T-helper 1 cell treated with Interleukin-12 subunit alpha and Interleukin-12 subunit beta and Interleukin-4 antibody, amounts not matched to agents 30 μg/mL and 1 μg/mL, for 36 hours (primary cell): ENCODE results near the gene B3GLCT.
"Not testable (repeated sequence)": the region's sequence is repeated elsewhere in the genome, so short reads cannot be mapped to it uniquely, and the experiment has no call there.

Experiments
- H3K27ac Mint-ChIP-seq: one replicate; pipeline ENCODE4 v1.8.0; 2021; ENCODE audit warnings: mild to moderate bottlenecking, mixed read lengths
- H3K27me3 Mint-ChIP-seq: one replicate; pipeline ENCODE4 v1.8.0; 2021; ENCODE audit warnings: low read depth, mixed read lengths
- H3K36me3 Mint-ChIP-seq: one replicate; pipeline ENCODE4 v1.8.0; 2021; ENCODE audit warnings: low read depth, mixed read lengths
- H3K4me1 Mint-ChIP-seq: one replicate; pipeline ENCODE4 v1.8.0; 2021; ENCODE audit warnings: low read depth, mixed read lengths
- H3K4me3 Mint-ChIP-seq: one replicate; pipeline ENCODE4 v1.8.0; 2021; ENCODE audit warnings: mild to moderate bottlenecking, moderate library complexity, mixed read lengths
- H3K9me3 Mint-ChIP-seq: one replicate; pipeline ENCODE4 v1.8.0; 2021; ENCODE audit warnings: mixed read lengths

Gene B3GLCT

DNA sequence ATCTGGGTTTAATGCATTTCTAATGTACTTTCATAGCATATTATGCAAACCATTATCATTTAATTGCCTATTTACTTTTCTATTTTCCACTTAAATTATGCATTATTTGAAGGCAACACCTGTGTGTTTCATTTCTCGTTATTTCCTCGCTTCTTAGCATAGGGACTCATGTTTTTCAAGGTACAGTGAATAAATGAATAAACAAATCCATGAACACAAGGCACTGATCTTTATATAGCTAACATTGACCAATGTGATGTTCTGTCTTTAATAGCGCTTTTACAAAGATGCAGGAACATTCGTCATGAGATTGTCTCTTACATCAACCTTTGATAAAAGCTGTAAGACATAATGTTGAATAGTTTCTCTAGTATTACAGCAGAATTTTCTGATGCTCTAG, 121.2 kb downstream of the B3GLCT start:
- Mint-ChIP-seq H3K9me3 (no peaks in the 10 kb centered on the region), H3K36me3 (no peaks in the 10 kb centered on the region), H3K27me3 (no peaks in the 10 kb centered on the region), H3K4me3 (no peak overlapping the region), H3K27ac (no peak overlapping the region), H3K4me1 (no peaks in the 10 kb centered on the region)

DNA sequence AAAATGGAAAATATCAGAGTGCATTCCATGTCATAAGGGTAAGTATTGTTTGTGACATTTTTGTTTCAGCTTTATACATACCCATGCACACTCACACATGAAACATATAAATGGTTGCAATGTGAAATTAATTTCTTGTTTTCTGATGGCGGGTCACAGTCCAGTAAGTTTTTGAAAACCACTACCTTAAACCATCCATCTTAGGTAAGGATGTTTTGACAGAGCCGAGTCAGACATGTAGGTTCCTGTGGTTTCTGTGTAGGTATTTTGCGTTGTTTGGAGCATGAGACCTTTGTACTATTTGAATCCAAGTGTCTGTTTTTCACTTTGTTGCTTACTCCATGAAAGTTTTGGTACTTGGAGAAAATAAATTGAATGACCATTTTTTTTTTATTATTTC, 121.7 kb downstream of the B3GLCT start:
- Mint-ChIP-seq H3K9me3 (no peaks in the 10 kb centered on the region), H3K27me3 (no peaks in the 10 kb centered on the region), H3K27ac (no peak overlapping the region), H3K36me3 (no peaks in the 10 kb centered on the region), H3K4me3 (no peak overlapping the region), H3K4me1 (no peaks in the 10 kb centered on the region)

GRCh38 chr13:31322026-31322425, 122.3 kb downstream of the B3GLCT start:
- no peaks in the 10 kb centered on the region for H3K9me3 Mint-ChIP-seq
- H3K4me3 Mint-ChIP-seq, result no peak overlapping the region
- no peaks in the 10 kb centered on the region for H3K36me3 Mint-ChIP-seq

DNA sequence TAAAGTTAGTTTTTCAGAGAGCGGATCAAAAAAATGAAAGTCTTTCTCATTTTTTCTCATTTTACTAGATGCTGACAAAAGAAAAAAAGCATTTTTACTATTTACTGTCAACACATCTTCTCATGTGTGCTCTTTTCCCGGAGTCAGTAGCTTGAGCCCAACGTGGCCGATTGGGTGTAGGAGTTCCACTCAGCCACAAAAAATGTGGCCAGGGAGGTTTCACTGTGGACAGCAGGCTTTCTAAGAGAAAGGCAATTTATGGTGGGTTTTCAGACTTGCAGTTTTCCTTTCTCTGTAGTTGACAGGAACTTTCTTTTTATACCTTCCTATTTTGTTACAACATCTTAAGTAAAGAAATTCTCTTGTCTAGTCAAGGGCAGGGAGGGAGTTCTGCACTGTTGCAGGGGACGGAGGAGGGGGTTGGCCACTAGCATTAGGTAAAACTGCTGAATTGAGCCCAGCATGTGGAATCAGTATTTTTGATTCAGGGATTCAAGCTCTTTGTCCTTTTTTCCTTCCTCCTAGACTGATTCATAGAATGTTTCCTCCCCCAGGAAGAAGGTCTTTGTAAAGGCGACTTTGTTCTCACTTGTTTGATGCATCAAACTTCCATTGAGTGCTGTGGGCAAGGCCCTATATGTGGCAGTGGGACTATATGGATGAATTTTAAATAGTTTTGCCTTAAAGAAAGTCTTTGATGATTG, 123.1 kb downstream of the B3GLCT start:
- Mint-ChIP-seq H3K4me1 (no peaks in the 10 kb centered on the region), H3K27ac (no peak overlapping the region), H3K36me3 (no peaks in the 10 kb centered on the region), H3K4me3 (no peak overlapping the region), H3K9me3 (no peaks in the 10 kb centered on the region), H3K27me3 (no peaks in the 10 kb centered on the region)

More at GRCh38 chr13:31322026-31322425, 122.3 kb downstream of the B3GLCT start:
- Mint-ChIP-seq H3K4me1 (no peaks in the 10 kb centered on the region), H3K27ac (no peak overlapping the region), H3K27me3 (no peaks in the 10 kb centered on the region)

- no peaks in the 10 kb centered on the region for H3K9me3 Mint-ChIP-seq
- H3K27ac Mint-ChIP-seq, result no peak overlapping the region
- no peaks in the 10 kb centered on the region for H3K4me1 Mint-ChIP-seq
- no peaks in the 10 kb centered on the region for H3K27me3 Mint-ChIP-seq
- no peaks in the 10 kb centered on the region for H3K36me3 Mint-ChIP-seq
- H3K4me3 Mint-ChIP-seq, result no peak overlapping the region
Measured at GRCh38 chr13:31327182-31327860, 127.5 kb downstream of the B3GLCT start.

- no peak overlapping the region for H3K4me3 Mint-ChIP-seq
- H3K36me3 Mint-ChIP-seq, result no peaks in the 10 kb centered on the region
- no peaks in the 10 kb centered on the region for H3K4me1 Mint-ChIP-seq
- no peaks in the 10 kb centered on the region for H3K9me3 Mint-ChIP-seq
- H3K27me3 Mint-ChIP-seq, result no peaks in the 10 kb centered on the region
- H3K27ac Mint-ChIP-seq, result no peak overlapping the region
Measured at GRCh38 chr13:31328549-31329235, 128.9 kb downstream of the B3GLCT start.

GRCh38 chr13:31330236-31330635, 130.5 kb downstream of the B3GLCT start:
- no peaks in the 10 kb centered on the region for H3K9me3 Mint-ChIP-seq
- no peak overlapping the region for H3K4me3 Mint-ChIP-seq
- H3K27me3 Mint-ChIP-seq, result no peaks in the 10 kb centered on the region
- no peak overlapping the region for H3K27ac Mint-ChIP-seq
- H3K36me3 Mint-ChIP-seq, result no peaks in the 10 kb centered on the region
- H3K4me1 Mint-ChIP-seq, result no peaks in the 10 kb centered on the region

DNA sequence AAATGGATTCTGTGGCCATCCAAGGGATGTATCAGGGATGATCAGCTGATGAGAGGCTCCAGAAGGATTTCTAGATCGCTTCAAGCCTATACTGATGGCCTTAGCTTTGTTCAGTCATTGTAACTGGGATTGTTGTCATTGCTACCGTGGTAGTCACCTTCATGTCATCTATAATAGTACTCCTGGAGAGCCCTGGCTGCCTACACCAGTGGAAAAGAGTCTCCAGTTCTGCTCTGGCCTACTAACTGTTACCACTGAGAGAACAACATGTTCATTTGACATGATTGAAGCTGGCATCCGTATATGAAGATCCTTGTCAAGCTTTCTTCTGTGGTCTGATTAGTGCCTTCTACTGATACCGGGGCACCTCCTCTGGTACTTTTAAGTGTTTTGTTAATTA, 131.3 kb downstream of the B3GLCT start:
- no peaks in the 10 kb centered on the region for H3K36me3 Mint-ChIP-seq
- no peaks in the 10 kb centered on the region for H3K27me3 Mint-ChIP-seq
- H3K4me1 Mint-ChIP-seq, result no peaks in the 10 kb centered on the region
- no peak overlapping the region for H3K4me3 Mint-ChIP-seq
- no peak overlapping the region for H3K27ac Mint-ChIP-seq
- no peaks in the 10 kb centered on the region for H3K9me3 Mint-ChIP-seq

GRCh38 chr13:31334547-31334946, 134.8 kb downstream of the B3GLCT start:
- Mint-ChIP-seq H3K36me3 (no peaks in the 10 kb centered on the region), H3K27ac (no peak overlapping the region), H3K4me1 (no peaks in the 10 kb centered on the region), H3K27me3 (no peaks in the 10 kb centered on the region), H3K9me3 (peaks cover 15% of the 10 kb centered on the region), H3K4me3 (no peak overlapping the region)

DNA sequence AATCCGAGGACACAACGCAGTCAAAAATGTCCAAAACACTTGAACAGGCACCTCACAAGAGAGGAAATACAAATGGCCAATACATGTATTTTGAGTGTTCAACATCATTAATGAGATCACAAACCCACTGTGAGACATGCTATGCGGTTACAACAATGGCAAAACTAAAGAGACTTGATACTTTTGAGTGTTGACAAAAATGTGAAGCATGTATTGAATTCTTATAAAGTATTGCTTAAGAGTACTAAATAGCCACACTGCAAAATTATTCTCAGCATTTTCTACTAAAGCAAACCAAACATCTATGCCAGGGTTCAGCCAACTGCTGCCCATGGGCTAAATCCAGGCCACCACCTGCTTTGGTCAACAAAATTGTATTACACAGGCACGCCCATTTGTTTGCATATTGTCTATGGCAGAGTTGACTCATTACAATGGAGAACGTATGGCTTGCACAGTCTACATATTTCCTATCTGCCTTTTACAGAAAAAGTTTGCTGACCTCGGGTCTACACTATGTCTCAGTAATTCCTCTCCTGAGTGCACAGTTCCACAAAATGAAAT, 135.3 kb downstream of the B3GLCT start:
- Mint-ChIP-seq H3K9me3 (peaks cover 15% of the 10 kb centered on the region), H3K27ac (no peak overlapping the region), H3K4me3 (no peak overlapping the region), H3K4me1 (no peaks in the 10 kb centered on the region), H3K27me3 (no peaks in the 10 kb centered on the region), H3K36me3 (no peaks in the 10 kb centered on the region)

DNA sequence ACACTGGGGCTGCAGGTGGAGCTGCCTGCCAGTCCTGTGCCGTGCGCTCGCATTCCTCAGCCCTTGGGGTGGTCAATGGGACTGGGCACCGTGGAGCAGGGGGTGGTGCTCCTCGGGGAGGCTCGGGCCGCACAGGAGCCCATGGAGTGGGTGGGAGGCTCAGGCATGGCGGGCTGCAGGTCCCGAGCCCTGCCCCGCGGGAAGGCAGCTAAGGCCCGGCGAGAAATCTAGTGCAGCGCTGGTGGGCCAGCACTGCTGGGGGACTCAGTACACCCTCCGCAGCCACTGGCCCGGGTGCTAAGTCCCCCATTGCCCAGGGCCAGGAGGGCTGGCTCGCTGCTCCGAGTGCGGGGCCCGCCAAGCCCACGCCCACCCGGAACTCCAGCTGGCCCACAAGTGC, 139.8 kb downstream of the B3GLCT start:
- not testable (repeated sequence) for H3K4me3 Mint-ChIP-seq, H3K27me3 Mint-ChIP-seq, H3K36me3 Mint-ChIP-seq, H3K4me1 Mint-ChIP-seq, H3K27ac Mint-ChIP-seq
- H3K9me3 Mint-ChIP-seq, result peaks cover 27% of the 10 kb centered on the region

DNA sequence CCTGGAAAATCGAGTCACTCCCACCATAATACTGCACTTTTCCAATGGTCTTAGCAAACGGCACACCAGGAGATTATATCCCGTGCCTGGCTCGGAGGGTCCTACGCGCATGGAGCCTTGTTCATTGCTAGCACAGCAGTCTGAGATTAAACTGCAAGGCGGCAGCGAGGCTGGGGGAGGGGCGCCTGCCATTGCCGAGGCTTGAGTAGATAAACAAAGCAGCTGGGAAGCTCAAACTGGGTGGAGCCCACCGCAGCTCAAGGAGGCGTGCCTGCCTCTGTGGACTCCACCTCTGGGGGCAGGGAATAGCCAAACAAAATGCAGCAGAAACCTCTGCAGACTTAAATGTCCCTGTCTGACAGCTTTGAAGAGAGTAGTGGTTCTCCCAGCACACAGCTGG, 141.1 kb downstream of the B3GLCT start:
- not testable (repeated sequence) for H3K36me3 Mint-ChIP-seq, H3K27me3 Mint-ChIP-seq, H3K27ac Mint-ChIP-seq, H3K4me3 Mint-ChIP-seq, H3K4me1 Mint-ChIP-seq
- peaks cover 27% of the 10 kb centered on the region for H3K9me3 Mint-ChIP-seq

DNA sequence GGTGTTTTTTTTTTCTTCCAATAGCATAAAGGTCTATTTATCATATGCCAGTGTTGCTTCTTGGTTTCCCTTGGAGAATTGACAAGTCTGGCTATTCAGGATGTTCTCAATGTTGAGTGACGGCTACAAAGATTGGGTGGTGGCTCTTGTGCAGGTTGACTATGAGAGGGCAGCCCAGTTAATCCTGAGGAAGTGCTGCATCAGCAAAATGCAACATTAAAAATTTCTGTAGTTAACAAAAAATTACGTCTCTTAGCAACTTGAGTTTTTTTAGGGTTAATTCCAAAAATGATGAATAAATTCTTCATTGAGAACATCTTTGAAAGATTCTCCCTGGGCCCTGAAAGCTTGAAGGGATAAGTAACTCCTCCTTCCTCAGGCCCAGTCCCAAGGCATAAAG, 147.1 kb downstream of the B3GLCT start:
- H3K4me3 Mint-ChIP-seq, result no peak overlapping the region
- H3K27me3 Mint-ChIP-seq, result peaks cover 7% of the 10 kb centered on the region
- peaks cover under 1% of the 10 kb centered on the region for H3K9me3 Mint-ChIP-seq
- H3K36me3 Mint-ChIP-seq, result no peaks in the 10 kb centered on the region
- no peak overlapping the region for H3K27ac Mint-ChIP-seq
- H3K4me1 Mint-ChIP-seq, result no peaks in the 10 kb centered on the region

- Mint-ChIP-seq H3K9me3 (peaks cover 9% of the 10 kb centered on the region), H3K4me3 (no peak overlapping the region), H3K27ac (no peak overlapping the region), H3K4me1 (no peaks in the 10 kb centered on the region), H3K36me3 (no peaks in the 10 kb centered on the region), H3K27me3 (peaks cover 14% of the 10 kb centered on the region)
Measured at GRCh38 chr13:31349156-31349555, 149.4 kb downstream of the B3GLCT start.

DNA sequence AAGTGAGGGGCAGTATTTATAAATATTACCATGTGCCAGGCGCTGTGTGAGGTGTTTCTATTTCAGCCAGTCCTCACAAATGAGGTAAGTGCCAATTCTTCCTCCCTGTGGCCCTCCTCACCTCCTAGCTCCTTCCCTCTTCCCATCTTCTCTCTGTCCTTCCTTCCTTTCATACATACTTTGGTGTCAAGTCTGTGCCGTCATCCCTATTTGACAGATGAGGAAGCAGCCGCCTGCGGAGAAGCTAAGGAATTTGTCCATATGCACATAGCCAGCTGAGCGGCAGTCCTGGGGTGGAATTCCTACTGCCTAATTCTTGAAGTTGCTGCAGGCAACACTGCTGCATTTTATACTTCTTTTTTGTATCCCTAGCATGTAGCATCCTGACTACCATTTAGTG, 150.8 kb downstream of the B3GLCT start:
- Mint-ChIP-seq H3K36me3 (peaks cover 4% of the 10 kb centered on the region), H3K4me1 (no peaks in the 10 kb centered on the region), H3K9me3 (peaks cover 19% of the 10 kb centered on the region), H3K27ac (no peak overlapping the region), H3K27me3 (peaks cover 14% of the 10 kb centered on the region), H3K4me3 (no peak overlapping the region)
